ENCODE results near the gene EPB41L4B.

Gene EPB41L4B

GRCh38 chr9:109313351-109313750 lies 7.5 kb downstream of the EPB41L4B start:
- peaks cover 90% of the 10 kb centered on the region for H3K27me3 Mint-ChIP-seq

GRCh38 chr9:109312783-109313182 lies 8.1 kb downstream of the EPB41L4B start:
- Mint-ChIP-seq H3K4me1 (peaks cover 11% of the 10 kb centered on the region), H3K27me3 (peaks cover 84% of the 10 kb centered on the region), H3K27ac (no peak overlapping the region), H3K9me3 (no peaks in the 10 kb centered on the region), H3K4me3 (no peak overlapping the region)
- ATAC-seq (no peak), DNase-seq (no peak)

More at GRCh38 chr9:109313351-109313750, 7.5 kb downstream of the EPB41L4B start:
- no peak for ATAC-seq
- H3K9me3 Mint-ChIP-seq, result no peaks in the 10 kb centered on the region
- no peak overlapping the region for H3K27ac Mint-ChIP-seq
- H3K4me1 Mint-ChIP-seq, result peaks cover 11% of the 10 kb centered on the region
- DNase-seq, result no peak
- H3K4me3 Mint-ChIP-seq, result no peak overlapping the region

GRCh38 chr9:109311731-109312130 lies 9.1 kb downstream of the EPB41L4B start:
- peak overlapping the region in 1 of 2 donors; percentile 28 for H3K27ac Mint-ChIP-seq
- H3K4me1 Mint-ChIP-seq, result peaks cover 11% of the 10 kb centered on the region
- DNase-seq (no peak), ATAC-seq (peak; percentile 77)
- no peak overlapping the region for H3K4me3 Mint-ChIP-seq
- no peaks in the 10 kb centered on the region for H3K9me3 Mint-ChIP-seq
- peaks cover 73% of the 10 kb centered on the region for H3K27me3 Mint-ChIP-seq

DNA sequence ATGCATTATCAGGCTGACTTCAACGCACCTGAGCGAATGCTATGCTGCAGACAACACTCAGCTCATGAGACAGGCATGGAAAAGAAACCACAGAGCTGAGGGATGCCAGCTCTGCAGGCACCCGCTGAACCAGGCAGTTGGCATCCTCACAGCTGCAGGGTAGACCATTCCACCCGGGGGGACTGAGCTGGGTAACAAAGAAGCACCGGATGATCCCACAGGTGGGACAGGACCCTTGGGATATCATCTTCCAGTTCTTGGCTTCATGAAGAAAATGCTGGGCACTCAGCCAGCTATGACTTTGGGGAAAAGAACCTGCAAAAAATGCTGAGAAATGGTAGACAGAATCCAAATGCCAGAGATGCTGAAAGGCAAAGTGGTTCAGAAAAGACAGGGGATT lies 9.6 kb downstream of the EPB41L4B start:
- peaks cover 69% of the 10 kb centered on the region for H3K27me3 Mint-ChIP-seq

GRCh38 chr9:109310486-109310901 lies 10.4 kb downstream of the EPB41L4B start:
- ATAC-seq (no peak), DNase-seq (no peak)
- Mint-ChIP-seq H3K27me3 (peaks cover 61% of the 10 kb centered on the region), H3K4me1 (peaks cover 11% of the 10 kb centered on the region), H3K9me3 (no peaks in the 10 kb centered on the region), H3K4me3 (no peak overlapping the region), H3K27ac (no peak overlapping the region)

More for the DNA sequence above, 9.6 kb downstream of the EPB41L4B start:
- Mint-ChIP-seq H3K4me1 (peaks cover 11% of the 10 kb centered on the region), H3K9me3 (no peaks in the 10 kb centered on the region), H3K27ac (peak overlapping the region in 1 of 2 donors; percentile 28), H3K4me3 (no peak overlapping the region)
- ATAC-seq, result no peak
- DNase-seq, result no peak

DNA sequence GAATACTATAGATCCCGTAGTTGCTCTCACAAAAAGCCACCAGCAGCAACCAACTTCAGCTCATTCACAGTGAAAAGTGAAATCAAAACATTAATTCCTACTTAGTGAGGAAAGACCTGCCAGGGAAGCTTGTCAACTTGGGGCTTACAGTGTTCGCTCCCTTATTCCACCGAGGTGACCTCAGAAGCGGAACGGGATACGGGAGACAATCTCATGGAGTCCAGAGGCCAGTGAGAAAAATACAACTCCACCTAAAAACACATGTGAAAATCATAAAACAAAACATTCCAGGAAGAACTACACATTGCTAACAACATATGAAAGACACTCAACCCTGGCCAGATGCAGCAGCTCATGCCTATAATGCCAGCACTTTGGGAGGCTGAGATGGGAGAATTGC lies 11.6 kb downstream of the EPB41L4B start:
- Mint-ChIP-seq H3K9me3 (no peaks in the 10 kb centered on the region), H3K4me3 (no peak overlapping the region), H3K27ac (no peak overlapping the region), H3K4me1 (peaks cover 11% of the 10 kb centered on the region), H3K27me3 (peaks cover 59% of the 10 kb centered on the region)
- ATAC-seq (no peak), DNase-seq (no peak)

DNA sequence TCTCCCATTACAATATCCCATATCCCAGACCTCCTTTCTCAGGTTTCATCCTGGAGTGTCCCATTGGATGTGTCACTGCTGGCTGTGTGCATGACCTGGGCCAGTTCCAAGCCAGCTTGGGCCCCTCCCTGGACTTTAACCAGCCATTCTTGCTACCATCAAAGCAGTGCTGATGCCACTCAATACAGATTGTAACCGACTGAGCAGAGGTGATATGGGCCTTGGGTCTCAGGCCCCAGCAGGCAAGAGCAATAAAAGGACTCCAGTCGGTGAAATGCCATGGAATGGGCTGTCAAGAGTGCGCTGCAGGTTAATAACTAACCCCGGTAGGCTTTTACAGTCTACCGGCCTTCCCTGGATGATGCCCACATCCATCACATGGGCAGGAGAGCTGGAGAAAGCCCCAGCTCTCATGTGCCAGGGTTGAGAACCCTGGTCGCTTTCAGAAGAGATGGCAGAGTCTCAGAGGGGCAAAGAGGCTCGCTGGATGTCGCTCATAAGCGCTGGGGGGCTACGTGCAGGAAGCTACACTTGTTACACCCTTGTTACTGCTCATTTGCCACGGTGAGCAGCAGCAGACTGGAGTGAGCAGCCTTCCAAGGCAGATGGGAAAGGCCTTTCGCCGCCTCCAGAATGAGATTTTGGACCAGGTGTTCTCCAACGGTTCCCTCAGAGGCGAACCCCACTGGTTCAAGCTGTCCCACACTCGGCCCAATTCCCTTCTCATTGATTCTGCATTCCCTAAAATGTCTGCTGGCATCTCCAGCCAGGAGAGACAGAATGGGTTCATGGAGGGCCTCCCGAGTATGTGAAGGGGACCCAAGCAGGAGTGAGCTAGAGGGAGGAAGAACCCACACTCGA lies 13.2 kb downstream of the EPB41L4B start:
- no peak overlapping the region for H3K27ac Mint-ChIP-seq
- peaks cover 11% of the 10 kb centered on the region for H3K4me1 Mint-ChIP-seq
- DNase-seq (no peak), ATAC-seq (no peak)
- H3K27me3 Mint-ChIP-seq, result peaks cover 46% of the 10 kb centered on the region
- H3K9me3 Mint-ChIP-seq, result no peaks in the 10 kb centered on the region
- H3K4me3 Mint-ChIP-seq, result no peak overlapping the region

- H3K4me1 Mint-ChIP-seq, result no peaks in the 10 kb centered on the region
- ATAC-seq (no peak), DNase-seq (no peak)
- no peak overlapping the region for H3K27ac Mint-ChIP-seq
- H3K9me3 Mint-ChIP-seq, result no peaks in the 10 kb centered on the region
- H3K4me3 Mint-ChIP-seq, result no peak overlapping the region
- H3K27me3 Mint-ChIP-seq, result peaks cover 49% of the 10 kb centered on the region
These were observed 15.1 kb downstream of the EPB41L4B start for GRCh38 chr9:109305801-109306200.

- H3K27me3 Mint-ChIP-seq, result peaks cover 49% of the 10 kb centered on the region
- H3K9me3 Mint-ChIP-seq, result no peaks in the 10 kb centered on the region
- no peaks in the 10 kb centered on the region for H3K4me1 Mint-ChIP-seq
- DNase-seq (no peak), ATAC-seq (no peak)
- no peak overlapping the region for H3K4me3 Mint-ChIP-seq
- H3K27ac Mint-ChIP-seq, result no peak overlapping the region
These were observed 16.5 kb downstream of the EPB41L4B start for GRCh38 chr9:109304347-109304746.

- Mint-ChIP-seq H3K27me3 (peaks cover 46% of the 10 kb centered on the region), H3K9me3 (no peaks in the 10 kb centered on the region), H3K27ac (no peak overlapping the region), H3K4me1 (no peaks in the 10 kb centered on the region), H3K4me3 (no peak overlapping the region)
- DNase-seq, result no peak
- ATAC-seq, result no peak
These were observed 17.0 kb downstream of the EPB41L4B start for GRCh38 chr9:109303900-109304299.

DNA sequence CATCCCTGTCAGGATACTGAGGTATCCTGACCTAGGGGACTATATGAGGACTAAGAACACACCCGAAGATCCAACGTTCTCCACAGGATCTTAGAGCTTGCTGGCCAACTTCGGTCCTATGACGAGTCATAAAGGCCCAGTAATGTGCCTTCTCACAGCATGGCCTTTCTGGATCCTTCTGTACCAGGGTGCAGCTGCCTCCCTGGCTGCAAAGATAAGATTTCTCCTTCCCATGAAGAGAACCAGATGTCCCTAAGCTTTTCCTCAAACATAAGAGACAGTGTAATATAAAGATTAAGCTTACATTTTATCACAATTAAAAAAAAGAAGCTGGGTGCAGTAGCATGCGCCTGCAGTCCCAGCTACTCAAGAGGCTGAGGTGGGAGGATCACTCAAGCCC lies 18.3 kb downstream of the EPB41L4B start:
- peaks cover 46% of the 10 kb centered on the region for H3K27me3 Mint-ChIP-seq
- no peak overlapping the region for H3K27ac Mint-ChIP-seq
- ATAC-seq, result no peak
- H3K4me3 Mint-ChIP-seq, result no peak overlapping the region
- no peak for DNase-seq
- no peaks in the 10 kb centered on the region for H3K9me3 Mint-ChIP-seq
- H3K4me1 Mint-ChIP-seq, result no peaks in the 10 kb centered on the region

DNA sequence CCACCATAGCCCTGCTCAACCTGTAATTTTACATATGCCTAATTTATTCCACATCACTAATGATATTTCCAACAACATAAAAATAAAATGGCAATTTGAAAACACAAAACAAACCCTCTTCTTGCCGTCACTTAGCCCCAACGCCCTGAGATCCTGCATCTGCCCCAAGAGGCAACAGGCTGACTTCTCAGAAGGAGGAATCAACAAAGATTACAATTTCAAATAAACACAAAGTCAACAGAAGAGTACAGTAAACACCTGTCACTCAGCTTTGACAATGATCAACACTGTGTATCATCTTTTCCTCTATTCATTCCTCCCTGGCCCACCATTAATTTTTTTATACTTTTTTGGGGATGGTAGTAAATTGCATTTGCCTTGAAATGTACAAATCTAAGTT lies 19.8 kb downstream of the EPB41L4B start:
- Mint-ChIP-seq H3K27me3 (peaks cover 60% of the 10 kb centered on the region), H3K4me3 (no peak overlapping the region), H3K9me3 (no peaks in the 10 kb centered on the region), H3K27ac (no peak overlapping the region), H3K4me1 (peaks cover 9% of the 10 kb centered on the region)
- no peak for DNase-seq
- no peak for ATAC-seq

DNA sequence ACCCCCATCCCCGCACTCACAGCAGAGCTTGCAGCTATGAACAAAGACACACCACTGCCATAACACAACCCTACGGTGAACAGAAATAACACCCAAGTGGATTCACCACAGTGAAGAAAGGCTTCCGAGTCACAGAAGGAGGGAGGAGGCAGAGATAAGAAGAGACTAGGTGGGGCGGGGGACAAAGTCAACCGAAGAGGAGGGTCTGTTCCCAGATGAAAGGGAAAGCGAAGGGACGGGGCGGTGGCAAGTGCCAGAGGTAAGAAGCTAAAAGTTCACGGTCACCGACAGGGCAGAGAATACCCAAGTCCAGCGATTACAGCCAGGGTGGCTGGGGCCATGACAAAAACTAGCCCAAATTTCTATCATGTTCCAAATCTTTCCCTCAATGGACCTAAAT lies 21.0 kb downstream of the EPB41L4B start:
- Mint-ChIP-seq H3K9me3 (no peaks in the 10 kb centered on the region), H3K27ac (no peak overlapping the region), H3K27me3 (peaks cover 68% of the 10 kb centered on the region), H3K4me3 (no peak overlapping the region), H3K4me1 (peaks cover 20% of the 10 kb centered on the region)
- ATAC-seq (no peak), DNase-seq (no peak)

DNA sequence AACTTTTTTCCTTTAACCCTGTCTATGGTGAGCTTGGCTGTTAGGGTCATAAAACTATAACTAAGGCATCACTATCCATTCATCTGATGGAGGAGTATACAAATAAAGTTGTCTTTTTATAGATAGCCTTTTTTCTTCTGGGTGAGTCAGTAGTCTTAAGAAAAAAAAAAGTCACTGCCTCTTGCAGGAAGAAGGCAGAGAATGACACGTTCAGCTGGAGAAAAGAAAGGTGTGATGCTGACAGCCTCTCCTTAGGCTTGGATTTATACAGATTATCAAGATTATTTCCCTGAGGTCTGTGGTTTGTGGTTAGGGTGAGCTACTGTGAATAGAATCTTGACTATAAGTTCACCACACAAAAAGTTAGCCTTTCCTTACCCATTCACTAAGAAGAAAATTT lies 23.0 kb downstream of the EPB41L4B start:
- ATAC-seq (peak; percentile 54), DNase-seq (no peak)
- Mint-ChIP-seq H3K9me3 (no peaks in the 10 kb centered on the region), H3K4me3 (no peak overlapping the region), H3K27me3 (peaks cover 62% of the 10 kb centered on the region), H3K27ac (no peak overlapping the region), H3K4me1 (peaks cover 23% of the 10 kb centered on the region)

DNA sequence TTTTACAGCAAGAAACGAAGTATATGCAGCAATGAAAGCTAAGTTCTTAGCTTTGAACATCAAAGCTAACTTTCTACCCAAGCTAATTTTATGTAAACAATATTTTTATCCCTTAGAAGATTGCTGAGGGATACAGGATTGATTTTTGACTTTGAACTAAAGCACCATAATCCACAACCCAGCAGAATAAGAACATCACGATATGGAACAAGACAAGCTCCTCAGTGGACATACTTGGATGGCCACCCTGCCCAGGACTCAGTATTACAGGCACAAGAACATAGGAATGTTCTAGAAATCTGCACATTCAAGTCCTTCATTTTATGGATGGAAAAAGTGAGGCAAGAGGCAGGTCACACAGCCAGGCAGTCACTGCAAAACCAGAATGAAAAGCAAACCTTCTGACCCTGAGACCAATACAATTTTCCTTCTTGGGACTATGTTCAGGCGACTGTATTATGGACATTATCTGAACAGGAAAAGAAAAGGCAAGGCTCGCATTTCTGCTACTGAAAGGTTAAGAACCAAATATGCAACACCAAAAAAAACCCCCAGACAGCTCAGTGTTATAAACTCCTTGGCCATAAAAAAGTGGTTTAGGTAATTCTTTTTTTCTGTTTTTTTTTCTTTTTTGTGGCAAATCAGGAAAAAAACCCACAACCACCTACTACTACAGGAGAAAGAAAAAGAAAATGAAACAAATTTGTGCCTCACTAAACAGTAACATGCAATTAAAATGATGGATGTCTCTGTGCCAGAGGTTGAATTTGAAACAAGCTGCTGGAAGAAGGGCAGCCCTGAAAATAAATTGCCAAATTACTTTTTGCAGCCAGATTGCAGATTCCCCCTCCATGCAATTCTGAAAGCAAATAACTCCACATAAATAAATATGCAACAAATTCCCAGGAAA lies 25.4 kb downstream of the EPB41L4B start:
- peak overlapping the region in 1 of 2 donors; percentile 52 for H3K27ac Mint-ChIP-seq
- H3K4me3 Mint-ChIP-seq, result peak overlapping the region; percentile 35 to 56
- H3K4me1 Mint-ChIP-seq, result peaks cover 23% of the 10 kb centered on the region
- ATAC-seq, result peak; percentile 60
- no peaks in the 10 kb centered on the region for H3K9me3 Mint-ChIP-seq
- peaks cover 60% of the 10 kb centered on the region for H3K27me3 Mint-ChIP-seq
- DNase-seq, result no peak

DNA sequence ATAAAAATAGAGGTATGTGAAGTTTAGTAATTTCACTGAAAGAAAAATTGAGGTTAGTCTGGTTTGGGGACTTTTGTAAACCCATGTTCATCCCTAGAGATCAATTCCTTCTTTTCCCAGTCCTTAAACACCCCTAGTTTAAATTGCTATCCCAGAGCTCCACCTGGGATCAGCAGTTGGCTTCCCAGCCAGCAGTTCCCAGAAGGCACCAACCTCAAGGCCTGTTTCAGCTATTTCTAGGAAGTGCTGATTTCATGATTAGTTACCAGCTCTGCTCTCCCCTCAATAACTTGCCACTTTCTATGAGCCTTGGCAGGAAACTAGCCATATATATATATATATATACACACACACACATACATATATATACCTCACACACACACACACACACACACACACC lies 30.5 kb downstream of the EPB41L4B start:
- no peak for DNase-seq
- no peak overlapping the region for H3K27ac Mint-ChIP-seq
- peaks cover 33% of the 10 kb centered on the region for H3K27me3 Mint-ChIP-seq
- no peak overlapping the region for H3K4me3 Mint-ChIP-seq
- ATAC-seq, result no peak
- H3K4me1 Mint-ChIP-seq, result peaks cover 7% of the 10 kb centered on the region
- H3K9me3 Mint-ChIP-seq, result no peaks in the 10 kb centered on the region
